Measurements from ENCODE around the gene ZMYND19. TPM values are rescaled to one million over a fixed set of nuclear protein-coding genes. Genes with fewer than 3 reads are reported as not detected.
"Not testable (repeated sequence)": the region's sequence is repeated elsewhere in the genome, so short reads cannot be mapped to it uniquely, and the experiment has no call there.

Gene ZMYND19
- polyA plus RNA-seq, 1 donor: 19.5 TPM

DNA sequence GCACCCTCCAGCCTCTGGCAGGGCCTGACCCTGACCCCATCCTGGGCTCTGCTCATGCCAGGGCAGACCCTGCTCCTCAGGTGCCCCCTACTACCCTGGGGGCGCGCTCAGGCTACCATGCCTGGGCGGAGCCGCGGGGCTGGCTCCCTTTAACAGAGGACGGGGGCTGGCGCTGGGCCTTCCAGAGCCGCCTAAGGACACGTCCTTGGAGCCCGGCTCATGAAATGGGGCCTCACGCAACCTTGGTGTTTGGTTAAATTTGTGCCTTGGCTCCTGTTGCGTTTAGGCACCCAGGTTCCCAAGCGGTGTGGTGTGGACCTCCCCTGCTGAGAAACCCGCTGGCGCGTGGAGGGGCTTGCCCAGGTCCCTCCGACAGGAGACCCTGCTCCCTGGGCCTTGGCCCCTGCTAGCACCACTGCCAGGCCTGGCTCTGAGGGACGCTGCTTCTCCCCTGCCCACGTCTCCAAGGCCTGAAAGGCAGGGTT is 25.1 kb upstream of the ZMYND19 start:
- no peak for DNase-seq

- no peak for DNase-seq
Measured at GRCh38 chr9:137614631-137615386, 24.5 kb upstream of the ZMYND19 start.

DNA sequence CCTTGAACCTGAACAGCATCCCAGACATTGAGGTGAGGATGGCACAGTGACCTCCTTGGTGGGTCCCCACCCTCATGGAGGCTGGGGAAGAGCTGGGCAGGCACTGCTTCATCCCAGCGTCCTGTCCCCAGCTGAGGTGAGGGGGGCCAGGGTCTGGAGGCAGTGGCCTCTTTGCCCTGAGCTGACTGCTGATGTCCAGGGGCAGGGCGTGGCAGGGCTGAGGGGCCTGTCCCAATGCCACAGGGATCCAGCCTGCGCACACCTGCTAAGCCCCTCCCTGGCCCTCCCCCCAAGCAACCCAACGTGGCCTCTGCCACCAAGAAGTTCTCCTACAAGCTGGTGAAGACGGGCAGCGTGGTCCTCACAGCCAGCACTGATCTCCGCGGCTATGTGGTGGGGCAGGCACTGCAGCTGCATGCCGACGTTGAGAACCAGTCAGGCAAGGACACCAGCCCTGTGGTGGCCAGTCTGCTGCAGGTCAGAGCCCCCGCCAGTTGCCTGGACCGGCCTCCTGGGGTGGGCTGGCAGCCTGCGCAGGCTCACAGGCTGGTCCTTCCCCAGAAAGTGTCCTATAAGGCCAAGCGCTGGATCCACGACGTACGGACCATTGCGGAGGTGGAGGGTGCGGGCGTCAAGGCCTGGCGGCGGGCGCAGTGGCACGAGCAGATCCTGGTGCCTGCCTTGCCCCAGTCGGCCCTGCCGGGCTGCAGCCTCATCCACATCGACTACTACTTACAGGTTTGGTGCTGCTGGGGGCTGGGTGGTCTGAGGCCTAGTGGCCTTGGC is 23.6 kb upstream of the ZMYND19 start:
- no peak for DNase-seq

GRCh38 chr9:137613259-137613658 is 22.9 kb upstream of the ZMYND19 start:
- DNase-seq: no peak

GRCh38 chr9:137612741-137613142 is 22.4 kb upstream of the ZMYND19 start:
- DNase-seq: no peak

GRCh38 chr9:137611623-137612609 is 21.6 kb upstream of the ZMYND19 start:
- DNase-seq: no peak

- DNase-seq: no peak
Measured at GRCh38 chr9:137610944-137611343, 20.6 kb upstream of the ZMYND19 start.

DNA sequence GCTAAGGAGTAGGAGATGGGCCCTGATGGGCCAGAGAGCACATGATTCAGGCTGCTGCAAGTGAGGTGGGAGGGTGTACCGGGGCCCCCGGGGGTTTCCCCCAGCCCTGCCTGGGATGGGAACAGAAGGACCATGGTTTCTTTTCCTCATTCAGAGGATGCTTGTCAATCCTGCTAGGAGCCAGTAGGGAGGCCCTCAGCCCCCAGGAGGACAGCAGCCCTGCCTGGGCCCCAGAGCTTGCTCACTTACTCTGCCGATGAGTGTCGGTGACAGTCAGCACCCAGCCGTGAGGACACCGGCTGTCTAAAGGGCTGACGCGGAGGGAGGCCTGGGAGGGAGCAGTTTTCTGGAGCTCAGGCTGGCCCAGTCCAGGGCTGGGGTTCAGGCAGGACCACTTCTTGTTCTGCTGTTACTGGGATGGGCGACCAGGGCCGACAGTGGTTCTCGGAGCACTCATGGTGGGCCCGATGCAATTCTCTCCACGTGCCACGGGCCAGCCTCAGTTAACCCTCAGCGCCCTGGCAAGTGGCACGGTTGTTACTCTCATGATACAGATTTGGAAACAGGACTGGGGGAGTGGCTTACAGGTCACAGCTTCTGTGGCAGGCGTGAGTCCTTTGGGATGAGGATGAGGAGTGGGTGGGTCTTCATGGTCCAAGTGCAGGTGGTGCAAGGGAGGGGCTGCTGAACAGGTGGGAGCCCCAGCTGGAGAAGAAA is 17.0 kb upstream of the ZMYND19 start:
- no peak for DNase-seq

DNA sequence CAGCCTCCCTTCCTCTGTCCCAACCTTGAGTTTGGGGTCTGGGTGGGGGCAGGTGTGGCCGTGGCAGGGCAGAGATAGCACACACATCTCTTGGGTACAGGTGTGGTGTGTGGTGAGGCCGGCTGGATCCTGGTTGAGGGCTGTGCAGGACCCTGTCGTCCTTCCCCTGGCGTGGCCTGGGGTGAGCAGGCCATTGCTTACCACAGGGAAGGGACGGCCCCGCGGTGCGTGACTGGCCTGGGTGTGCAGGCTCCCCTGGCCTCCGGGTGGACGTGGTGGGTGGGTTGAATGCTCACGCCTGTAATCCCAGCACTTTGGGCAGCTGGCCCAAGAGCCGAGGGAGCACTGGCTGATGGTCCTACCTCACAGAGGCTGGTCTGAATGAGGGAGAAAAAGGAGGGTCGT is 16.4 kb upstream of the ZMYND19 start:
- DNase-seq: no peak

- DNase-seq: no peak
Measured at GRCh38 chr9:137606005-137606621, 15.8 kb upstream of the ZMYND19 start.

GRCh38 chr9:137605121-137606004 is 15.1 kb upstream of the ZMYND19 start, which contains the start of gene ARRDC1:
TSS of gene ARRDC1 (plus strand) at chr9:137605686. CDS start at chr9:137605718, 32 bp downstream.
- DNase-seq: peak; percentile 89

- no peak for DNase-seq
Measured at GRCh38 chr9:137604345-137605086, 14.2 kb upstream of the ZMYND19 start.

DNA sequence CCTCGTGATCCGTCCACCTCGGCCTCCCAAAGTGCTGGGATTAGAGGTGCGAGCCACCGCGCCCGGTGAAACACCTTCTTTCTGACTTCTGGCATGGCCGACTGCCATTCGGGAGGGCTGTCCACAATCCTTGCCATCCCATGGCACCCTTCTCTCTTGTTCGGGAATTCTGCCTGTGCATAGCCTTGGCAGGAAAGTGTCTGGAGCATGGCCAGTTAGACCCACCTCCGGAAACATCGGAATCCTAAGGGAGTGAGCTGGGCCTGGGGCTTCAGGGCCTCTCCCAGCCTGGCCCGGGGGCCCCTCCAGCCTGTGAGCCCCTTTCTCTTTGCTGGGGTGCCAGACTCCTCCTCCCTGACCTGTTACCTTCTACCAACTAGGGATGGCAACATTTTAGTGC is 13.6 kb upstream of the ZMYND19 start:
- no peak for DNase-seq

- DNase-seq: no peak
Measured at GRCh38 chr9:137602661-137603060, 12.3 kb upstream of the ZMYND19 start.

DNA sequence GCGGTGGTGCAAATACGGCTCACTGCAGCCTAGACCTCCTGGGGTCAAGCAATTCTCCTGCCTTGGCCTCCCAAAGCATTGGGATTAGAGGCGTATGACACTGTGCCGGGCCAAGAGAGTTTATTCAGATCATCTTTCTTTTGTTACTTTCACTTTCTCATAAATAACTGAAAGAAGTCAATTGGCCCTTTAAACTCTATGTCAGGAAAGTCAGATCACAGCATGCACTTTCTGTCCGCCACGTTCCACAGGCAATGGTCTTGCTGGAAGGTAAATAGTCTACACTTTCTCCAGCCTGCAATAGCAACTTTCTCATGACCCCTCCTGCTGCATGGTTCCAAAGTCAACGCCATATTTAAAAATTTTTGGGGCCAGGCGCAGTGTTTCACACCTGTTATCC is 8.6 kb upstream of the ZMYND19 start:
- no peak for DNase-seq

- DNase-seq: not testable (repeated sequence)
Measured at GRCh38 chr9:137596577-137596976, 6.3 kb upstream of the ZMYND19 start.

DNA sequence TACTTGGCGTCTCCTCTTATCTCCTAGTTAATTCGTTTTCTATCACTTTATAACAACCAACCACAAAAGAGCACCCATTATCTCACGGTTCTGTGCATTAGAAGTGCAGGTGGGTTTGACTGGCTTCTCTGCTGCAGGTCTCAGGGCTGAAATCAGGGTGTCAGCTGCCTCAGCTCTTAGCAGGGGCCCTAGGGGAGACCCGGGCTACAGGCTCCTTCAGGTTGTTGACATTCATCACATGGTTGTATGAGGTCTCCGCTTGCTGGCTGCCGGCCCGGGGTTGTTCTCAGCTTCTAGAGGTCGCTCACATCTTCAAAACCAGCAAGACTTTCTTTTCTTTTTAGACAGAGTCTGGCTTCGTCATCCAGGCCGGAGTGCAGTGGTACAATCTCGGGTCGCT is 2.9 kb upstream of the ZMYND19 start:
- no peak for DNase-seq

DNA sequence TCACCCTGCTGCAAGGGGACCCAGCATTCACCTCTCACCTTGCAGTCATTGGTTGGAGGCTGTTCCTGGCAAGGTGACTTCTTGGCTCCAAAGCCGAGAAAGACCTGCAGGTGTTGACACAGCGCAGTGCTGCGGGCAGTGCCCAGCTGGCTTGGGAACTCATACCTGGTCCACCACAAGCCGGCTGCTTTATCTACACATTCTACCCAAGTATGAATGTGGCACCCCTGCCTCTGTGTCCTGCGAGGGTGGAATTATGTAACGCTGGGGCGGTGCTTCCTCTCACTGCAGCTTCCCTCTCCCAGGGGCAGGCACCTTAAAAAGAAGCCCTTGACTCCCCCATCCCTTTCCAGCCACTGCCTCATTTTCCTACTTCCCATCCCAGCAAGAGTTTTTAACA is 2.5 kb upstream of the ZMYND19 start:
- DNase-seq: no peak

DNA sequence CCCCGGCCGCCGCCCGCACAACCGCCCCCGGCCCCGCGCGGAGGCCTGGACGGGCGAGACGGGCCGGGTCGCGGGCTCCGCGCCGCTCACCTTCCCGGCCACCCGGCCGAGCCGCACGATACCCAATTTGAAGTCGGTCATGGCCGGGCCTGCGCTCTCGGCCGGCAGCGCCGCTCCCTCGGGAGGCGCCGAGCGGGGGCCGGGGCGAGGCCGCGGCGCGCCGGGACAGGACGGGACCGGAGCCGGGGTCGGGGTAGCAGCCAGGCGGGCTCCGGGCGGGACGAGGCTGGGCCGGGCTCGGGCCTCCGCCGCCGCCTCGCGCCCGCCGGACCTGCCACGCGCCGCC is 216 bp downstream of the ZMYND19 start:
- no peak for DNase-seq
